ENCODE measurements around the gene HCFC1. TPM values are rescaled to one million over a fixed set of nuclear protein-coding genes. Genes with fewer than 3 reads are reported as not detected.

Gene HCFC1
- total and polyA plus RNA-seq, 9 of the 15 experiments (the other 6 are each of a cell fraction or from before 2014, with no cell fraction given): 2.8 to 133 (median 17.1) TPM

- TF ChIP-seq RBM14 (IDR thresholded peaks at IDR 0.05; ENCODE audit: borderline replicate concordance, insufficient read depth, low read depth, low read length): no peak
- 0 out of 2 replicates have a peak, but pooled peaks have one; percentile 39 for TF ChIP-seq ZNF561 (CRISPR knock-in tag; conservative IDR thresholded peaks at IDR 0.05)
- no peak for TF ChIP-seq KHSRP (IDR thresholded peaks at IDR 0.05)
- no peak for TF ChIP-seq ZC3H8 (IDR thresholded peaks at IDR 0.05)
- no peak for TF ChIP-seq E2F1 (CRISPR knock-in tag; IDR thresholded peaks at IDR 0.05)
- TF ChIP-seq PPARD (CRISPR knock-in tag; IDR thresholded peaks at IDR 0.05): no peak
- TF ChIP-seq CHCHD3 (CRISPR knock-in tag; IDR thresholded peaks at IDR 0.05): no peak
- TF ChIP-seq, protein P1, sequence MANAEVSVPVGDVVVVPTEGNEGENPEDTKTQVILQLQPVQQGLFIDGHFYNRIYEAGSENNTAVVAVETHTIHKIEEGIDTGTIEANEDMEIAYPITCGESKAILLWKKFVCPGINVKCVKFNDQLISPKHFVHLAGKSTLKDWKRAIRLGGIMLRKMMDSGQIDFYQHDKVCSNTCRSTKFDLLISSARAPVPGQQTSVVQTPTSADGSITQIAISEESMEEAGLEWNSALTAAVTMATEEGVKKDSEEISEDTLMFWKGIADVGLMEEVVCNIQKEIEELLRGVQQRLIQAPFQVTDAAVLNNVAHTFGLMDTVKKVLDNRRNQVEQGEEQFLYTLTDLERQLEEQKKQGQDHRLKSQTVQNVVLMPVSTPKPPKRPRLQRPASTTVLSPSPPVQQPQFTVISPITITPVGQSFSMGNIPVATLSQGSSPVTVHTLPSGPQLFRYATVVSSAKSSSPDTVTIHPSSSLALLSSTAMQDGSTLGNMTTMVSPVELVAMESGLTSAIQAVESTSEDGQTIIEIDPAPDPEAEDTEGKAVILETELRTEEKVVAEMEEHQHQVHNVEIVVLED (CRISPR knock-in tag; IDR thresholded peaks at IDR 0.05): peak; percentile 67
- no peak for TF ChIP-seq CREB1 (IDR thresholded peaks at IDR 0.05)
- no peak for TF ChIP-seq CREB1 (CRISPR knock-in tag; IDR thresholded peaks at IDR 0.05)
- TF ChIP-seq ZNF146 (CRISPR knock-in tag; IDR thresholded peaks at IDR 0.05; ENCODE audit: unreplicated experiment): no peak
- no peak for TF ChIP-seq NONO (IDR thresholded peaks at IDR 0.05; ENCODE audit: low read depth in 2 of 2, low read length in 1 of 2)
- TF ChIP-seq NCOR1 (IDR thresholded peaks at IDR 0.05): no peak
- TF ChIP-seq TRIM28 (IDR thresholded peaks at IDR 0.05): no peak
- TF ChIP-seq, protein P2, sequence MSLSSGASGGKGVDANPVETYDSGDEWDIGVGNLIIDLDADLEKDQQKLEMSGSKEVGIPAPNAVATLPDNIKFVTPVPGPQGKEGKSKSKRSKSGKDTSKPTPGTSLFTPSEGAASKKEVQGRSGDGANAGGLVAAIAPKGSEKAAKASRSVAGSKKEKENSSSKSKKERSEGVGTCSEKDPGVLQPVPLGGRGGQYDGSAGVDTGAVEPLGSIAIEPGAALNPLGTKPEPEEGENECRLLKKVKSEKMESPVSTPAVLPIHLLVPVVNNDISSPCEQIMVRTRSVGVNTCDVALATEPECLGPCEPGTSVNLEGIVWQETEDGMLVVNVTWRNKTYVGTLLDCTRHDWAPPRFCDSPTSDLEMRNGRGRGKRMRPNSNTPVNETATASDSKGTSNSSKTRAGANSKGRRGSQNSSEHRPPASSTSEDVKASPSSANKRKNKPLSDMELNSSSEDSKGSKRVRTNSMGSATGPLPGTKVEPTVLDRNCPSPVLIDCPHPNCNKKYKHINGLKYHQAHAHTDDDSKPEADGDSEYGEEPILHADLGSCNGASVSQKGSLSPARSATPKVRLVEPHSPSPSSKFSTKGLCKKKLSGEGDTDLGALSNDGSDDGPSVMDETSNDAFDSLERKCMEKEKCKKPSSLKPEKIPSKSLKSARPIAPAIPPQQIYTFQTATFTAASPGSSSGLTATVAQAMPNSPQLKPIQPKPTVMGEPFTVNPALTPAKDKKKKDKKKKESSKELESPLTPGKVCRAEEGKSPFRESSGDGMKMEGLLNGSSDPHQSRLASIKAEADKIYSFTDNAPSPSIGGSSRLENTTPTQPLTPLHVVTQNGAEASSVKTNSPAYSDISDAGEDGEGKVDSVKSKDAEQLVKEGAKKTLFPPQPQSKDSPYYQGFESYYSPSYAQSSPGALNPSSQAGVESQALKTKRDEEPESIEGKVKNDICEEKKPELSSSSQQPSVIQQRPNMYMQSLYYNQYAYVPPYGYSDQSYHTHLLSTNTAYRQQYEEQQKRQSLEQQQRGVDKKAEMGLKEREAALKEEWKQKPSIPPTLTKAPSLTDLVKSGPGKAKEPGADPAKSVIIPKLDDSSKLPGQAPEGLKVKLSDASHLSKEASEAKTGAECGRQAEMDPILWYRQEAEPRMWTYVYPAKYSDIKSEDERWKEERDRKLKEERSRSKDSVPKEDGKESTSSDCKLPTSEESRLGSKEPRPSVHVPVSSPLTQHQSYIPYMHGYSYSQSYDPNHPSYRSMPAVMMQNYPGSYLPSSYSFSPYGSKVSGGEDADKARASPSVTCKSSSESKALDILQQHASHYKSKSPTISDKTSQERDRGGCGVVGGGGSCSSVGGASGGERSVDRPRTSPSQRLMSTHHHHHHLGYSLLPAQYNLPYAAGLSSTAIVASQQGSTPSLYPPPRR (CRISPR knock-in tag; IDR thresholded peaks at IDR 0.05; ENCODE audit: borderline replicate concordance): no peak
- TF ChIP-seq, protein P3, sequence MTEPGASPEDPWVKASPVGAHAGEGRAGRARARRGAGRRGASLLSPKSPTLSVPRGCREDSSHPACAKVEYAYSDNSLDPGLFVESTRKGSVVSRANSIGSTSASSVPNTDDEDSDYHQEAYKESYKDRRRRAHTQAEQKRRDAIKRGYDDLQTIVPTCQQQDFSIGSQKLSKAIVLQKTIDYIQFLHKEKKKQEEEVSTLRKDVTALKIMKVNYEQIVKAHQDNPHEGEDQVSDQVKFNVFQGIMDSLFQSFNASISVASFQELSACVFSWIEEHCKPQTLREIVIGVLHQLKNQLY (CRISPR knock-in tag; conservative IDR thresholded peaks at IDR 0.05): no peak
These were observed 30.6 kb upstream of the HCFC1 start (continued) for GRCh38 chrX:154002215-154002719.
